Caco-2 (cell line): ENCODE data around the gene PCMTD2. TPM values are rescaled to one million over a fixed set of nuclear protein-coding genes. Genes with fewer than 3 reads are reported as not detected.

ENCODE experiments used
- BruUV-seq: library from RNA; stranded (reverse); fragments of 400-500 nt; replicated peaks from 2 replicates; lab custom pipeline; 2021; lab: Mats Ljungman, UMichigan
- CTCF ChIA-PET: fragments of 300-600 bp; sonication (Branson Sonifier 250); formaldehyde crosslinking; loops from one replicate; lab custom pipeline; 2022; ENCODE audit warnings: antibody characterized with exemption; lab: Charles Lee
- POLR2A ChIA-PET: fragments of 300-600 bp; sonication (Branson Sonifier 250); formaldehyde crosslinking; loops from one replicate; lab custom pipeline; 2022; ENCODE audit warnings: antibody characterized with exemption; lab: Charles Lee
- DNase-seq, 2 experiments: peaks; one replicate each; pipeline versions ENCODE4 v3.0.0 to v3.0.0-alpha.2; 2020 to 2022
- H3K27me3 ChIP-seq: replicated peaks from 2 replicates; pipeline ENCODE4 v1.6.0; 2011; ENCODE audit warnings: low read length; ENCODE audit not compliant: control insufficient read depth, insufficient read depth
- H3K36me3 ChIP-seq: 2 replicates; pipeline ENCODE4 v1.5.1; 2011; ENCODE audit warnings: low read length; ENCODE audit not compliant: control insufficient read depth, insufficient read depth
- H3K4me1 ChIP-seq: fragments of 250-450 bp; sonication (Bioruptor Pico); 2 replicates; pipeline ENCODE4 v1.5.1; 2020; ENCODE audit warnings: mild to moderate bottlenecking
- H3K4me3 ChIP-seq: 2 replicates; pipeline ENCODE4 v1.5.1; 2011; ENCODE audit warnings: low read depth, mild to moderate bottlenecking, control low read depth, low read length
- H3K9me3 ChIP-seq: fragments of 250-450 bp; sonication (Bioruptor Pico); 2 replicates; pipeline ENCODE4 v1.5.1; 2020; ENCODE audit warnings: mild to moderate bottlenecking, moderate library complexity
- H3K27ac Mint-ChIP-seq: one replicate; pipeline ENCODE4 v1.8.0; 2022; ENCODE audit warnings: mixed read lengths; ENCODE audit not compliant: unreplicated experiment
- H3K27me3 Mint-ChIP-seq: one replicate; pipeline ENCODE4 v1.8.0; 2022; ENCODE audit warnings: mixed read lengths; ENCODE audit not compliant: insufficient read depth, unreplicated experiment
- H3K36me3 Mint-ChIP-seq: one replicate; pipeline ENCODE4 v1.8.0; 2022; ENCODE audit warnings: mild to moderate bottlenecking, mixed read lengths; ENCODE audit not compliant: insufficient read depth, unreplicated experiment
- H3K4me1 Mint-ChIP-seq: one replicate; pipeline ENCODE4 v1.8.0; 2022; ENCODE audit warnings: low read depth, mixed read lengths; ENCODE audit not compliant: unreplicated experiment
- H3K4me3 Mint-ChIP-seq: one replicate; pipeline ENCODE4 v1.8.0; 2022; ENCODE audit warnings: mild to moderate bottlenecking, moderate library complexity, mixed read lengths; ENCODE audit not compliant: unreplicated experiment
- H3K9me3 Mint-ChIP-seq: one replicate; pipeline ENCODE4 v1.8.0; 2022; ENCODE audit warnings: mixed read lengths; ENCODE audit not compliant: unreplicated experiment
- CTCF ChIP-seq, 2 experiments: fragments of 200-600 bp in 1 of 2; IDR thresholded peaks; 1 replicate in 1 of 2; 2 replicates in 1 of 2; pipeline versions ENCODE4 v1.5.1 to v1.8.0; 2011 to 2022; ENCODE audit warnings: antibody characterized with exemption in 1 of 2, control low read depth in 1 of 2, inconsistent platforms in 1 of 2, low read depth in 1 of 2, low read length in 1 of 2, mild to moderate bottlenecking in 1 of 2, moderate library complexity in 1 of 2; ENCODE audit not compliant: insufficient read depth in 1 of 2, severe bottlenecking in 1 of 2, unreplicated experiment in 1 of 2
- intact Hi-C: fragments of 100-400 bp; cut with micrococcal nuclease; formaldehyde crosslinking; loops from one replicate; pipeline ENCODE4 v1.10.0; 2022; ENCODE audit not compliant: unreplicated experiment
- total RNA-seq: library from RNA; stranded (reverse); gene quantifications from 2 replicates; pipeline ENCODE4 v1.2.3, GENCODE V29; 2022

Gene PCMTD2
- total RNA-seq, 1 experiment from 2014 or later, result 101 TPM

- Mint-ChIP-seq H3K27ac (no peak overlapping the region), H3K4me1 (no peaks in the 10 kb centered on the region), H3K27me3 (peaks cover 14% of the 10 kb centered on the region), H3K36me3 (no peaks in the 10 kb centered on the region), H3K4me3 (no peak overlapping the region), H3K9me3 (no peaks in the 10 kb centered on the region)
- Histone ChIP-seq H3K9me3 (no peaks in the 10 kb centered on the region), H3K4me1 (no peaks in the 10 kb centered on the region), H3K4me3 (no peak overlapping the region), H3K36me3 (no peaks in the 10 kb centered on the region), H3K27me3 (no peaks in the 10 kb centered on the region)
- no peak for TF ChIP-seq CTCF (IDR thresholded peaks at IDR 0.05; ENCODE audit: insufficient read depth in 1 of 2, low read depth in 1 of 2, low read length in 1 of 2, severe bottlenecking in 1 of 2, unreplicated experiment in 1 of 2)
- BruUV-seq, result no TSS peak
- DNase-seq, result no peak
- intact Hi-C loops, result no loop called here
- ChIA-PET CTCF (no interaction called here), POLR2A (no interaction called here)
Measured at GRCh38 chr20:64207641-64208590, 47.6 kb upstream of the PCMTD2 start.

GRCh38 chr20:64209148-64209547 lies 46.4 kb upstream of the PCMTD2 start:
- Mint-ChIP-seq H3K36me3 (no peaks in the 10 kb centered on the region), H3K4me3 (no peak overlapping the region), H3K4me1 (no peaks in the 10 kb centered on the region), H3K27me3 (peaks cover 14% of the 10 kb centered on the region), H3K27ac (no peak overlapping the region), H3K9me3 (no peaks in the 10 kb centered on the region)
- Histone ChIP-seq H3K9me3 (no peaks in the 10 kb centered on the region), H3K4me3 (no peak overlapping the region), H3K27me3 (no peaks in the 10 kb centered on the region), H3K36me3 (no peaks in the 10 kb centered on the region), H3K4me1 (no peaks in the 10 kb centered on the region)
- no peak for TF ChIP-seq CTCF (IDR thresholded peaks at IDR 0.05; ENCODE audit: insufficient read depth in 1 of 2, low read depth in 1 of 2, low read length in 1 of 2, severe bottlenecking in 1 of 2, unreplicated experiment in 1 of 2)
- intact Hi-C loops, result no loop called here
- ChIA-PET CTCF (no interaction called here), POLR2A (no interaction called here)
- no TSS peak for BruUV-seq
- DNase-seq, result no peak

- Mint-ChIP-seq H3K27ac (no peak overlapping the region), H3K9me3 (no peaks in the 10 kb centered on the region), H3K4me3 (no peak overlapping the region), H3K36me3 (no peaks in the 10 kb centered on the region), H3K27me3 (peaks cover 20% of the 10 kb centered on the region), H3K4me1 (peaks cover 6% of the 10 kb centered on the region)
- ChIA-PET POLR2A (no interaction called here), CTCF (no interaction called here)
- Histone ChIP-seq H3K4me1 (no peaks in the 10 kb centered on the region), H3K4me3 (no peak overlapping the region), H3K27me3 (no peaks in the 10 kb centered on the region), H3K9me3 (no peaks in the 10 kb centered on the region), H3K36me3 (no peaks in the 10 kb centered on the region)
- intact Hi-C loops, result no loop called here
- DNase-seq, result no peak
- no TSS peak for BruUV-seq
- TF ChIP-seq CTCF (IDR thresholded peaks at IDR 0.05; ENCODE audit: insufficient read depth in 1 of 2, low read depth in 1 of 2, low read length in 1 of 2, severe bottlenecking in 1 of 2, unreplicated experiment in 1 of 2), result no peak
Measured at GRCh38 chr20:64210656-64211369, 44.7 kb upstream of the PCMTD2 start.
